Left renal cortex interstitium (tissue), 4 donors: ENCODE data around the gene CHAD. TPM values are rescaled to one million over a fixed set of nuclear protein-coding genes. Genes with fewer than 3 reads are reported as not detected.
"Not testable (repeated sequence)": the region's sequence is repeated elsewhere in the genome, so short reads cannot be mapped to it uniquely, and the experiment has no call there.

Source experiments
- DNase-seq, 4 donors: peaks; one replicate each; pipeline ENCODE4 v3.0.0-alpha.2; 2013; ENCODE audit warnings: low read depth in 4 of 4, low spot score in 2 of 4, missing footprints in 1 of 4
- polyA plus RNA-seq, 4 donors: library from polyadenylated mRNA; unstranded; fragments of 120-200 nt; gene quantifications; one replicate each; pipeline ENCODE4 v1.2.1, GENCODE V29; 2013; ENCODE audit not compliant: insufficient read length in 4 of 4

The CHAD gene
- polyA plus RNA-seq, 4 donors, result 0.68 to 5.6 (median 2.4) TPM

- not testable (repeated sequence) for DNase-seq
Measured at GRCh38 chr17:50475775-50476544, 7.3 kb upstream of the CHAD start.

- DNase-seq, result no peak
Measured at GRCh38 chr17:50475362-50475761, 6.7 kb upstream of the CHAD start.

GRCh38 chr17:50474523-50474922, 5.8 kb upstream of the CHAD start:
- no peak for DNase-seq

DNA sequence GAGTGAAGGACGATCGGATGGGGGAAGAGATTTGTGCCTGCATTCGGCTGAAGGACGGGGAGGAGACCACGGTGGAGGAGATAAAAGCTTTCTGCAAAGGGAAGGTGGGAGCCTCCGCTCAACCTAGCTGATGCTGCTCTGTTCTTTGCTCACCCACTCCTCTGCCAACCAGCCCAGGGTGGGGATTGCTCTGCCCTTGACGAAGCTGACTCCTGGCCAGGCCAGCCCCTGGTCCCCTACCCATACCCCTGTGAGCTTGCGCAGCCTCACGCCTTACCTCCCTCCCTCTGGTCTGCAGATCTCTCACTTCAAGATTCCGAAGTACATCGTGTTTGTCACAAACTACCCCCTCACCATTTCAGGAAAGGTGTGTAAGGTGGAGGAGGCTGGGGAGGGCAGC, 5.2 kb upstream of the CHAD start:
- DNase-seq, result no peak

DNA sequence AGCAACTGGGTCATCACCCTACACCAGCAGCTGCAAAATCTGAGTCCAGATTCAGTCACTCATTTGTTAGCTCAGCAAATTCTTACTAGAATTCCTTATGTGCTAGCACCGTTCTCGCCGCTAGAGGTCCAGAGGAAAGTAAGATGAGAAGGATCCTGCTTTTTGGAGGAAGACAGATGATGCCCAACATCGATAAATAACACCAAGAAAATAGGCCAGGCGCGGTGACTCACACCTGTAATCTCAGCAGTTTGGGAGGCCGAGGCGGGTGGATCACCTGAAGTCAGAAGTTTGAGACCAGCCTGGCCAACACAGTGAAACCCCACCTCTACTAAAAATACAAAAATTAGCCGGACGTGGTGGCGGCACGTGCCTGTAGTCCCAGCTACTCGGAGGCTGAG, 4.1 kb upstream of the CHAD start:
- not testable (repeated sequence) for DNase-seq

DNA sequence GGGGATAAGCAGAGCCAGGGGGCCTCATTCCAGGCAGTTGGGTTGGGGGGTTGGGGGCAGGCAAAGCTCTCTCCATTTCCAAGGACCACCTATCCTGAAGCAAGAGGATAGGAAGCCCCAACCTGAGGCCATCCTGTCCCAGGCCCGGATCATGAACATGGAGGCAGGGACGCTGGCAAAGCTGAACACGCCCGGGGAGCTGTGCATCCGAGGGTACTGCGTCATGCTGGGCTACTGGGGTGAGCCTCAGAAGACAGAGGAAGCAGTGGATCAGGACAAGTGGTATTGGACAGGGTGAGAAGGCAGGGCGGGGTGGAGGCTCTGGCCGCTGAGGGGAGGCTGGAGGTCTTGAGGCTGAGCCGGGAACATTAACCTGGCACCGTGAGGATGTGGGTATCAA, 3.6 kb upstream of the CHAD start:
- no peak for DNase-seq

GRCh38 chr17:50471009-50471905, 2.6 kb upstream of the CHAD start:
- DNase-seq, result no peak

DNA sequence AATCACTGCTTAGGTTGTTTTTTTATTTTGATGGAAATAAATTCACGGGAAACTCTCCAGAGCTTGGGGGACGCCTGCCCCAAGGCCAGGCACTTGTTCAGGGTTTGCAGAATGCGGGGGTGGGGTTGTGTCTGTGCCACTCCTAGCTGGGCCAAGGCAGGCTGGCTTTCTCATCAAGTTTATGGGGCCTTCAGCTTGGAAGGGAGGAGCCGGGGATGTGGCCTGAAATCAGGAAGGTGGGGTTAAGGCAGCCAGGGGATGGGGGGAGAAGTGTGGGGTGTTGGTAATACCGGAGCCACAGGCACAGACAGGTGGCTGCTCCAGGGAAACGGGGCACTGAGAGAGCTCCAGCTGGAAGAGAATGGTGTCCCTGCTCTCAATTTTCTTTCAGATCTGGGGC, 1.7 kb upstream of the CHAD start:
- no peak for DNase-seq

GRCh38 chr17:50469671-50470305, 1.1 kb upstream of the CHAD start:
- DNase-seq, result no peak

DNA sequence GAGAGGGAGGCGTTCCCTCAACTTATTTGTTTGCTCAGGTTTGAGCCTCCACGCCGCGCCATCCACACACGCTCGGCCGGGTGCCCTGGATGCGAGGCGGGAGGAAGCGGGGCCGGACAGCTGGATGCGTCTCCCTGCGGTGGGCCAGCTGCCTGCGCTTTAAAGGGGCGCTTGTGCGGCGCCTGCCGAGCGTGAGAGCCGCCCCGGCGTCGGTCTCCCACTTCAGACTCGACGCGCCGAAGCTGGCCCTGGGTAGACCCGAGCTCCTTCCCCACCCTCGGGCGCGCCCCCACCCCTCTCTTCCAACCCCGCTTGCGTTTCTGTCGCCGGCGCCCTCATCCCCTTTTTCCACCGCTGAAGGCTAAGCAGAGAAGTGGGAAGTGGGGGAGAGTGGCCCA, 527 bp upstream of the CHAD start:
- no peak for DNase-seq

DNA sequence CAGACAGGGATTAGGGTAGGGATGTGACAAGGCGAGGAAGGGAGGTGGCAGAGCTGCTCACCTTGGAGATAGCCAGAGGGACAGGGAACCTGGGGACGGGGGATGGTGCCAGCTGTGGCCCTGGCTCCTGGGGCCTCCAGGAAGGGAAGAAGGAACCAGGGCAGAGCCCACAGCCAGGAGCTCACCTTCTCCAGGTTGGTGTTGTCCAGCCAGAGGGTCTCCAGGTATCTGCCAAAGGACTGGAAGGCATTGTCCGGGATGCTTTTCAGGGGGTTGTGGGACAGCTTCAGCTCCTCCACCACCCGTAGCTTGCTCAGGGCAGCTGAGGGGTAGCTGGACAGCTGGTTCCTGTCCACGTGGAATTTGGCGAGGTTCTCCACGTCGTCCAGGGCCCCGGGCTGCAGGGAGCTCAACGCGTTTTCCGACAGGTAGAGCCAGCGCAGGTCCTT, 801 bp downstream of the CHAD start:
- DNase-seq, result no peak

- no peak for DNase-seq
Measured at GRCh38 chr17:50467114-50467854, 1.4 kb downstream of the CHAD start.

- DNase-seq, result no peak
Measured at GRCh38 chr17:50466371-50467113, 2.1 kb downstream of the CHAD start.

- no peak for DNase-seq
Measured at GRCh38 chr17:50465635-50466034, 3.0 kb downstream of the CHAD start.

GRCh38 chr17:50465171-50465570, 3.5 kb downstream of the CHAD start:
- no peak for DNase-seq

DNA sequence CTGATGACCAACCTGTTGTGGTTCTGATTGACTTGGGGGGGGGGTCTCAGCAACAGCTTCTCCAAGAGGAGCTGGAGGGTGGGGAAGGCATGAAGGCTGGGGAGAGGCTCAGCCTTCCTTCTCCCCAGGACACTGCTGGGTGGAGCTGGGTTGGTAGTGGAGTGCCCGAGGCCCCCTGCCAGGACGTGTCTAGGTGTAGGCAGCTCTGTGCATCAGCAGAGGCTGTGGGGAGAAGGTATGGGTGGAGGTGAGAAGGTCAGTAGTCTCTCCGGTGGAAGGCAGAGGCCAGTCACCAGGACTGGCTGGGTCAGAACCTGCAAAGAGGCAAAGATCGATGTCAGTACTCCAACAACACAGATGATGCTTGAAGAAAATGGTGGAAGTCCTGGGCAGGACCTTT, 3.9 kb downstream of the CHAD start:
- DNase-seq, result no peak

GRCh38 chr17:50464121-50464520, 4.6 kb downstream of the CHAD start:
- no peak for DNase-seq

GRCh38 chr17:50462446-50462845, 6.2 kb downstream of the CHAD start:
- no peak for DNase-seq

DNA sequence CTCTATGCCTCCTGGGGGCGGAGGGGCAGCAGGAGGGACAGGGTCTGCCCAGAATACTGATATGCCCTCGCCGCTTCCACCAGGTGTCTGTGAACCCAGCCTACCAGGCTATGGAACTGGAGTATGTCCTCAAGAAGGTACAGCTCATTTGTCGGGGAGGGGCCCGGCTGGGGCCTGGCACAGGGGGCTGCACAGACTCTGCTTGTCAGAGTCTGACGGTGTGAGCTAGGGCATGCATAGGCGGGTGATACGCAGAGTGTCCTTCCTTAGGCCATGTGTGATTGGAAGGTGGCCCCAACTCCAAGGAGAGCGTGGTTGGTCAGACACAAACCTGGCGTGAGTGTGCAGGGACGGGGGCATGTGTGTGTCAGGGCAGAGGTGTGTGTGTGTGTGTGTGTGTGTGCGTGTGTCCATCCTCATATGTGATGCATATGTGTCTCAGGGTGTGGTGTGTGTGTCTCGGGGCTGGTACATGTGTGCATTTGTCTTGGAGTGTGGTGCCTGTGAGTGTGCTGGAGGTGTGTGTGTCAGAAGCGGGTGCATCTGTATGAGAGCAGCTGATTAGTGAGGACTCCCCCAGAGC, 7.0 kb downstream of the CHAD start:
- no peak for DNase-seq
